ENCODE data around the gene IAH1.

- TF ChIP-seq CTCF (conservative IDR thresholded peaks at IDR 0.05; ENCODE audit: low read depth, low read length) = no peak
- no peak for TF ChIP-seq EZH2phosphoT487 (IDR thresholded peaks at IDR 0.05; ENCODE audit: borderline replicate concordance, low read length)
- no peak for TF ChIP-seq EZH2 (IDR thresholded peaks at IDR 0.05; ENCODE audit: low read length, unreplicated experiment)
Observed at GRCh38 chr2:9461079-9461478, 13.3 kb upstream of the IAH1 start.
